Fibroblast of gingiva (primary cell): Measurements from ENCODE around the gene DENND5B.
A peak's percentile ranks its signal among the peaks of the same experiment; 100 is the strongest.
"Not testable (repeated sequence)": the region's sequence is repeated elsewhere in the genome, so short reads cannot be mapped to it uniquely, and the experiment has no call there.

Experiments used
- DNase-seq: peaks from one replicate; pipeline ENCODE4 v3.0.0-alpha.2; 2011; ENCODE audit warnings: low read depth

DENND5B gene

DNA sequence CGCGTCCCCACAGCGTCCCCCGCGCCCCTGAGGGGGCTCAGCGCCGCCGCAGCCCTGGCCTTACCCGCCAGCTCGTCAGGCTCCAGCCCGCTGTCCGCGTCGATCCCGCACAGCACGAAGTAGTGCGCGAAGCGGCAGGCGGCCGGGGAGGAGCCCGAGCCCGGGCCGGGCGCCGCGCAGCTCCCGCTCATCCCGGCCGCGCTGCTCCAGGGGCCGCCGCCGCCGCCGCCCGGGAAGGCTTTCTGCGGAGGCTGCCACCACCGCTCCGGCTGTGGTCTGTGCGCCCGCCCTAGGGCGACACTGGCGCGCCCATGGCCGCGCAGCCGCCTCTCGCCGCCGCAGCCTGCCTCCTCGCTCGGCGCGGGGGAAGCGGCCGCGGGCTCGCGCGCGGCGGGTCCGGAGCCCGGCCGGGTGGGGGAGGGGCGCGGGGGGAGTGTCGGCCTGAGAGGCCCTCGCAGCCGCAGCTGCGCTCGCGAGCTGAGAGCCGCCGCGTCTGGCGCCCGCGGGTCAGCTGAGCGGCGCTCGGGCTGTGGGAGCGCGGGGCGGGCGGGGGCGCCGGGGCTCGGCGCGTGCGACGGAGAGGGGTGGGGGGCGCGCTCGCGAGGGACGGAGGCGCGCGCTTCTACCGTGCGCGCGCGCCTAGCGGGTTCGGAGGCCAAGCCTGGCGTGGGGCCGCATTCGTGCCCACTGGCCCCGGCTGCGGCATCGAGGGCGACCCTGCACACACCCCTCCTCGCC, at the start of gene DENND5B:
DENND5B (minus strand) TSS at position 495 of the 738 bp plus-strand sequence; CDS start at position 191, 304 bp downstream.
- DNase-seq = peak; percentile 60

DNA sequence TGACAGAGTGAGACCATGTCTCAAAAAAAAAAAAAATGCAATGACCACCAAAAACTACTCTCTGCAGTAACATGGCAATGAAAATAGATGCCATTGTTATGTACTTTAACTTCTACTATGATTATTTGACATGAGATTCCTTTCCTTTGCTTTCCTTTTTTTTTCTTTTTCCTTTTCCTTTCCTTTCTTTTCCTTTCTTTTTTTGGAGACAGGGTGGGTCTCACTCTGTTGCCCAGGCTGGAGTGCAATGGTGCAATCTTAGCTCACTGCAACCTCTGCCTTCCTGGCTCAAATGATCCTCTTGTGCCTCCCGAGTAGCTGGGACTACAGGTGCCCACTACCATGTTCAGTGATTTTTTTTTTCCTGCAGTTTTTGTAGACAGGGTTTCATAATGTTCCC, 43.7 kb upstream of the DENND5B start:
- DNase-seq = no peak

DNA sequence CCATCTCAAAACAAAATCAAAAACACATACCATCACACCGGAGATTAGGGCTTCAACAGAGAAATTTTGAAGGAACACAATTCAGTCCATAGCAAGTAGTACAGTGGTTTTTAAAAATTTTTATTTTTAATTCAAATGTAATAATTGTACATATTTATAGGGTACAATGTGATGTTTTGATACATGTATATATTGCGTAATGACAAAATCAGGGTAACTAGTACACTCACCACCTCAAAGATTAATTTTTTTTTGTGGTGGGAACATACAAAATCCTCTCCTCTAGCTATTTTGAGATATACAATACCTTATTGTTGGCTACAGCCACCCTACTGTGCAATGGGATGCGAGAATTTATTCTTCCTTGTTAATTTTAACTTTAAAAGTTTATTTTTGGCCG, 42.5 kb upstream of the DENND5B start:
- DNase-seq = no peak

DNA sequence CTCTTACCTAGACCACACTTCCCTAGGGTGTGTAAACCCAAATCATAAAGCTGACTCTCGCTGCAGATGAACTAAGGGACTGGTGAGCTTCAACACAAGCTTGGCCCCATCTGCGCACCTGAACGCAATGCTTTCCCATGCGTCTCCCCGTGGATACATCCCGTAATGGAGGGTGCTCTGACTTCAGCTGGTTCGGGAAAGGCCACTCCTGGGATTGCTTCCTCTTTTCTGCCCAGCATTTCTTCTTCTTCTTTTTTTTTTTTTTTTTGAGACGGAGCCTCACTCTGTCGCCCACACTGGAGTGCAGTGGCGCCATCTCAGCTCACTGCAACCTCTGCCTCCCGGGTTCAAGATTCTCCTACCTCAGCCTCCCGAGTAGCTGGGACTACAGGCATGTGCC, 40.9 kb upstream of the DENND5B start:
- no peak for DNase-seq

DNA sequence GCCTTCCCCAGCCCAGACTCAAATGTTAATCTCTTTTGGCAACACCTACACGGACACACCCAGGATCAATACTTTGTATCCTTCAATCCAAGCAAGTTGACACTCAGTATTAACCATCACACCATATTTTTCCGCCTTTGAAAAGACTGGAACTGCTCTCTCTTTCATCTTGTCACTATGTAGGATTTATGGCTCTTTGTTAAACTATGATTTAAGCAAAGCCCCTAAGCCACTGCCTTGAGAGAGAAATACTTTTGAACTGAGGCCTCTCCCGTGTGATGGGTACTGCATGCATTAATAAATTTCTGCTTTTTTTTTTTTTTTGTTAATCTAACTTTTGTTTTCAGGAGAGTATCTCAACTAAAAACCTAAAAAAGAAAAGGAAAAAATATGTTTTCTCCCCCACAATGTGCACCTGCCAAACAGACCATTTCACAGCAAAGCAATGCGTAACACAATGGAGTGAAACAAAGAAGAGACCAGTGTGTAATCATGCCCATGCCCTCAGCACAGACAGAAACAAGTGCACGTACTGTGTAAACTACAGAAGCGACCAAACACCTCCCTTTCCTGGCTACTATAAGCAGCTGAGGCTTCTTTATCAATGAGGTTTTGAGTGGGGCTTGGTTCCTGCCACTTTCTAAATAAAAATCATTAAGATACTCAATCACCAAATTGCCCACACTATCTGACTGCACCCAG, 40.2 kb upstream of the DENND5B start:
- DNase-seq = no peak

DNA sequence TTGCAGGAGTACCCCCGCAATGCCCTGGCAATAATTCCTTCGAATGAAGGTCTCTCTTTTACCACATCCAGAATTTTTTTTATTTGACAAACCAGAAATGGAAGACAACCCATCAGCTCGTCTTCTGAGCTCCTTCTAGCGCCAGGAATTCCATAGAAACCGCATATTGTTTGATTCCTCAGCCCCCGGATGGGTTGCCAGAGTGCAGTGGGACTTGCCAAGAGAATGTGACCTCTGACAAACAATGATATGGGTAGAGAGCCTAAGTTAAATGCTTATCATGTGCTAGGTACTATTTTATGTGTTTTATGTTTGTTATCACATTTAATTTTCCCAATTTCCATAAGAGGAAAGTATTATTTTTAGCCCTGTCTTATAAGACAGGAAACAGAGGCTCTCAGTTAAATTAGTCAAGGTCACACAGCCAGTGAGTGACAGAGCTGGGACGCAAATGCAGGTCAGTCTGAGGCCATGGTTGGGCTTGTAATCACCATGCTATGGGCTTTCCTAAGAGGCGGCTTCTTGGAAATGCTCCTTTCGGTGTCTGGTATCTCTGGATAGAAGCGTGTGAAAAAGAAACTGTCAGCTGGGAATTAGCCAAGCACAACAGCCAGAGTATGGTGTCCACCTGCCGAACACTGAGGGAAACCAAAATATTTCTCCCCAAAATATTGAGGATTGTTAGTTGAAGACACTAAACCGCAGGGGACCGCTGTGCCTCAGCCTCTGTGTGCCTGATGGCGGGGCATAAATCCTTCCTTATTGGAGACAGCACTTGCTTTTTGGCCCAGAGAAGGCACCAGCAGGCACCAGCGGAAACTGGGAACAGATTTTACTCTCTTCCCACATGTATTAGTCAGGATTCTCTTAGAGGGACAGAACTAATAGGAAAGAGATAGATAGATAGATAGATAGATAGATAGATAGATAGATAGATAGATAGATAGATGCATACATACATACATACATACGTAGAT, 39.1 kb upstream of the DENND5B start:
- no peak for DNase-seq

DNA sequence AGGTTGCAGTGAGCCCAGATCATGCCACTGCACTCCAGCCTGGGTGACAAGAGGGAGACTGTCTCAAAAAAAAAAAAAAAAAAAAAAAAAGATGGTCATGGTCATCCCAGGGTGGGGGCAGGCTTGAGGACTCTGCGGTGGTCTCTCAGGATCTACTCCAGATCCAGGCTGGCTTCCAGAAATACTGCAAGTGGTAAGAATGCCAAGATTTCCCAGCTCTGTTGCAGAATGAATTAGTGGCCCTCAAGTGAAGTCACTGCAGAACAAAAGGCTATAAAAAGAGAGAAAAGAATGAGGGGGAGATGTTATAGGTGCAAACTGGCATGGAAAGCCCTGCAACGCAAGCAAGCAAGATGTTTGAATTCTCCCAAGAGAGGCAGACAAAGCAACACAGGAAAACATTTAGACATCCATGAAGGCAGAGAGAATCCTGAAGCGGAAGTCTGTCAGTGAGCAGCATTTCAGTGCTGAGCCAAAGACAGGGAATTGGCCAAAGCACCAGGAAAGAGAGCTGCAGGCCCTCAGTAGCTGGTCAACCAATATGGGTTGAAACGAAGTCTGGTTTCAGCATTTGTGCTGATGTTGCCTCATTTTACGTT, 36.6 kb upstream of the DENND5B start:
- DNase-seq = no peak

DNA sequence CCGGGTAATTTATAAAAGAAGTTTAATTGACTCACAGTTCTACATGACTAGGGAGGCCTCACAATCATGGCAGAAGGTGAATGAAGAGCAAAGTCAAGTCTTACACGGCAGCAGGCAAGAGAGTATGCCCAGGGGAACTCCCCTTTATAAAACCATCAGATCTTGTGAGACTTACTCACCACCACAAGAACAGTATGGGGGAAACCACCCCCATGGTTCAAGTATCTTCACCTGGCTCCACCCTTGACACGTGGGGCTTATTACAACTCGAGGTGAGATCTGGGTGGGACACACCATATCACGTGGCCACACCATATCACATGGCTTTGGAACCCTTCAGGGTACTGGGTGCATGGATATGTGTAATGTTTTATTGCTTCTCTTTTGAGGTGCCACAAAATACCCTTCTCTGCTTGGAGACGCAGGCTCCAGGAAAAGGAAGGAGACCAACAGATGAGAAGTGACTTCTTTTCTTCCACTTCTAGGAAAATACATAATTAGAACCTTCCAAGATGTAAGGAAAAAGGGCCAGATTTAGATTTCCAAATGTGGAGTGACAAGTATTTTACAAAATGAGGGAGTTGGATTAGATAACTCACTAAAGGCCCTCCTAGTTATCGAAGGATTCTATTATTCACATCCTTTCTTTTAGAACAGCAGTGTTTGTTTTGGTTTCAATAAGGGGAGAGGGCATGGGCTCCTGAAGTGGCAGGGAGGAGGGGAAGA, 35.5 kb upstream of the DENND5B start:
- DNase-seq = no peak

DNA sequence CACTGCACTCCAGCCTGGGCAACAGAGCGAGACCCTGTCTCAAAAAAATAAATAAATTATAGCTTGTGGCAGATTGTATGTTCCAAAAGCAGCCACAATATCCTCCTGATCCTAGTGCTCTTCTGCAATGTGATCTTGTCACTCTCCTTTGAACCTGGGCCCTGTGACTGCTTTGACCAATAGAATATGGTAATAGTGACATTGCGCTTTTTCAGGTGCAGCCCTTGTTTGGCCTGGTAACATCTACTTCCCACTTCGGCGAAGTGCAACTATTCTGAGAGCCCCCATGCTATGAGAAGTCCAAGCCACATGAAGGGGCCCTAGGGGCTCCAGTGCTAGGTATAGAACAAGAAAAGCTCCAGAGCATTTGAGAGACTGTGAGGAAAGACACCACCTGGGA, 31.1 kb upstream of the DENND5B start:
- DNase-seq = no peak

DNA sequence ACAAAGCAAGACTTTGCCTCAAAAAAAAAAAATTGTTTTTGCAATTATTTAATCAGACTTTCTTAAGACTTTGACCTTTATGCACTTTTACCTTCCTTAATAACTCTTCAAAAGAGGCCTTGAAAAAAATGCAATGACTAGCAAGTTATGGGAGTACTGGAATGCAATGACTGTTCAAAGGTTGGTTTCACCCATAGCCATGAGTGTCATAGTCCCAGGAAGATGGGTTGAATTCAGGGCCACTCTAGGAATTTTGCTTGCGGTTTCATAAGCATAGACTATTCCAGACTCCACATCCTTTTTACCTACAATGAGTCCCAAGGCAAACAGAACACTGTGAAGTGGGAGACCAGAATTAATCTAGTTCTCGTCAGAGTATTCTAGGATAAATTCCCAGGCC, 29.4 kb upstream of the DENND5B start:
- DNase-seq = no peak

DNA sequence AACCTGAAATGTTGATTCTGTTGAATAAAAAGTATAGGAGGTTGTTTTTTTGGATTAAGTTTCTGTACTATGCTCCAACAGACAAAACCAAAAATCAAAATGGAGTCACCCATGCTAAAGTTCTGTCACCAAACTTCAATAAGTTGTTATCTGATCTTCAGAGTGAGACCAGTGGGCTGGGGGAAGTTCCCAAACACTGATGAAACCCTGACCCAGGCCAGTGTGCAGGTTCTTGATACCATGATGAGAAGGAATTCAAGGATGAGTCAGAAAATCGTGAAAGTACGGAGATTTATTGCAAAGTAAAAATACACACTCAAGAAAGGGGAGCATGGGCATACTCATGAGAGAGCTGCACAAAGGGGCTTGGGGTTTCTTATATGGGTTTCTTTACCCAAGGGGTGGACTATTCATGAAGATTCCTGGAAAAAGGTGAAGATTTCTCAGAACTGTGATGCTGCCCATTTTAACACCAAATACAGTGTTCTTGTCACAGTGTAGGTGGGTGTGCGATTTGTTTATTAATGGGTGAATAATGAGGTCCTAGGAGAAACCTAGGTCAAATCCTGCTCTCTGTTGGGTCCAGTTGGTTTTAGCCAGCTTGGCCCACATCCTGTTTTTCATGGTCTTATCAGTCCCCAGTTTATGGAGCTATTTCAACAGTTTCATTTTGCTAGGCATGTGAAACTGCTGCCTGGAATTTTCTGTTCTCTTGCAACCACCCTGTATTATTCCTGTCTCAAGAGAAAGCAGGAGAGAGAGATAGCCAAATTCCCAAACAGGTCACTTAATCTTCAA, 27.5 kb upstream of the DENND5B start:
- DNase-seq = no peak

DNA sequence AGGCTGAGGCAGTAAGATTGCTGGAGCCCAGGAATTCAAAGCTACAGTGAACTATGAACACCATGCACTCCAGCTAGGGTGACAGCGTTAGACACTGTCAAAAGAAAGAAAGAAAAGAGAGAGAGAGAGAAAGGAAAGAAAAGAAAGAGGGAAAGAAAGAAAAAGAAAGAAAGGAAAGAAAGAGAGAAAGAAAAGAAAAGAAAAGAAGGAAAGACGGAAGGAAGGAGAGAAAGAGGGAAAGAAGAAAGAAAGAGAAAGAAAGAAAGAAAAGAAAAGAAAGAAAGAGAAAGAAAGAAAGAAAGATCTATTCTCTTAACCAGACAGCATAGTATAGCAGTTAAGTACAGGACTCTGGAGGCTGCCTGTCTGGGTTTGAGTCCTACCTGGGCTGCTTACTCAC, 21.9 kb upstream of the DENND5B start:
- DNase-seq = no peak

DNA sequence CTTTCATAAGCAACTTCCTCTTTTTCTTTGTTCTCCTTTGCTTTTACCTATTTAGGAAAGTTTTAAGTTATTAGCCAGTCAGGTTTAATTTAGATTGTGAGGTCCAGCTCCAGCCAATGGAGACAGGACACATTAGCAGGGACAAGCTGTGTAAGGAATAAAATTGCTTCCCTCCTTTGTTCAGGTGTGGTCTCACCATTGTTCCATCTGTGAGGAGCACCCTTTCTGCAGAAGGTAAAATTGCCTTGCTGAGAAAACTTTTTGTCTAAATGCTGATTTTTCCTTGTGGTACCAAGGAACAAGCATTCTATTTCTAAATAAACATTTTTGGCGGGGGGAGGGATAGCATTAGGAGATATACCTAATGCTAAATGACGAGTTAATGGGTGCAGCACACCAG, 17.4 kb upstream of the DENND5B start:
- not testable (repeated sequence) for DNase-seq

DNA sequence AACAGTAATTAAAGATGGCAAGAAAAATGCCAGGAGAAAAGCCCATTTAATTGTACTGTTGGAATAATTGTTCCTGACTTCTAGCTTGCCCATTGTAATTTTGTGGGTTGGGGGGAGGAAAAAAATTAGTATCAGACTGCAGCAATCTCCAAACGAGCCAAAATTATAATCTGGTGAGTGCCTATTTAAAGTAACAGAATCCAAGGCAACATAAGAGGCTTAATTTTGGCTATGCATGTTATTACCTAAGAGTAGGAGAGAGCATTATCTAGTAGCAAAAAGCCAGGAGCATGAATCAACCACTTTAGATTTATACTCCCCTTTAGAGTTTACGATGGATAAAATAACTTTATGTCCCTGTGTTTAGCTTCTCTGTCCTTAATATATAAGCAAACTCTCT, 14.6 kb upstream of the DENND5B start:
- no peak for DNase-seq

DNA sequence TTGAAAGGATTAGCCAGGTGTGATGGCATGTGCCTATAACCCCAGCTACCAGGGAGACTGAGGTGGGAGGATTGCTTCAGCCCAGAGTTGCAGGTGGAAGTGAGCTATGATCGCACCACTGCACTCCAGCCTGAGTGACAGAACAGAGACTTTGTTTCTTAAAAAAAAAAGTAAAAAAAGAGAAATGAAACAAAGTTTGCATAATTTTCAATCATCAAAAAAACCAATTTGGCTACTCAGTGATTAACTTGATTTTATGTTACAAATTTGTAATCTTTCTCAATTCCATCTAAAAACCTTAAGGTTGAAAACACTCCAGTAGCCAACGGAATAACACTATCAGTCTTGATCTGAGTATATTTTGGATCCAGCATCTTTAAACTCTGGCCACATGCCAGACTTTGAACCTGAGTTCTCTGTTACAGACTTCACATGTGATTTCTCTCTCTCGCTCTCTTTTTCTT, 12.6 kb upstream of the DENND5B start:
- DNase-seq = no peak

DNA sequence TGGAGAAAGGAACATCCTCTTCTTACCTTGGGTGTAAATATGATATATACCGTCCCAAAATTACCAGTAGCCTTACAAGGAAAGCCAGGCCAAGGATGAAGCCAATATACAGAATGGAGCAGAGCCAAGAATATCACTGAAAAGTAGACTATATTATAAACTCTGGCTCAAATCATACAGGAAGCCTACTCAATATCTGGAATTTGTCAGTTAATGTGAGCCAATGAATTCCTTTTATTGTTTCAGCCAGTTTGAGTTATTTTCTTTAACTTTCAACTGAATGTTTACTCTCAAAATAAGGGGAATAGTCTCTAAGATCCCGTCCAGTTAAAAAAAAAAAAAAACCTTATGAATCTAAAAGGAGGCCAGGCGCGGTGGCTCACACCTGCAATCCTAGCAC, 9.8 kb upstream of the DENND5B start:
- no peak for DNase-seq

DNA sequence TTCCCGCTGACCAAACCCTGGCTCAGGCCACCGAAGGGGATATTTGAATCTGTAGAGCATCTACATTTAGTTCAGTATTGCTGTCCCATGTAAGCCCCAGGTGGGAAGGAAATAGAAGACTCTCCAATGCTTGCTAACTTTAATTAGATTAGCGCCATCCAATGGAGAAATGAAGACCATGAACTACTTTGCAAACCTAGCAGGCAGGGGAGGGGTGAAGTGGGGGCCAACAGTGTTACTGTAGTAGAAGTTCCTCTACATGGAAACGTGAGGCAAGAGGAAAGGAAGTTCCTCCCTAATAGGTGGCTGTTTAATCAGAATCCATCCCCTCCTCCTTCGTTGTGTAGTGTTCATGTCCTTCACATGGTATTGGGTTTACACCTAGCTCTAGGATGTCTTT, 9.3 kb upstream of the DENND5B start:
- no peak for DNase-seq

DNA sequence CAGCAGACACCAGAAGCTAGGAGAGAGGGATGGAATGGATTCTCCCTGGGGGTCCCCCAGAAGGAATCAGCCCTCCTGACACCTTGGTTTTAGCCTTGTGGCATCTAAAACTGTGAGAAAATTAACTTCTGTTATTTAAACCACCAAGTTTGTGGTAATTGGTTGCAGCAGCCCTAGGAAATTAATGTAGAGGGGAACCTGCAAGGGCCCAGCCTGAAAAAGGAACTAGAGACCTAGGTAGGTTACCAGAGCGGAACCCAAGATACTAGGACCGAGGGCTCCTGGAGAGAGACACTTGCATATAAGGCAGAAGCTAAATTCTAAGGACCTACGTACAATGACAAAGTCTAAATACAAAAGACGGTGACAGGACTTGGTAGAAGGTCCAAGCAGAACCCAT, 8.1 kb upstream of the DENND5B start:
- DNase-seq = no peak

DNA sequence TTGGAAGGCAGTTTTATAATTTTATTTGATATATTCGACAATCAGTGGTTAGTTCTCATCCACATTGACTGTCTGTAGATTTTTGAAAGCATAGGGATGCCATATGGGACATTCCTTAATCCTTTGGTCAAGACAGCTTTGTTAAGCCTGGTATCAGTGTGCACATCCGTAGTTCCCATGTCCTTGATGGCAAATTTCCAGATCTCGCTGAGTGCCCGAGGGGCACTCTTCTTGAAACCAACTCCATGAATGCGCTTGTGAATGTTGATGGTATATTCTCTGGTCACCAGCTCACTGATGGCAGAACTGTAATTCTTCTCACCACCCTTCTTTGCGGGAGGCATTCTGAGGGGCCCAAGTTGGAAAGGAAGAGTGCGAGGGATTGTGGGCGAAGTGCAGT, 6.1 kb upstream of the DENND5B start:
- no peak for DNase-seq

DNA sequence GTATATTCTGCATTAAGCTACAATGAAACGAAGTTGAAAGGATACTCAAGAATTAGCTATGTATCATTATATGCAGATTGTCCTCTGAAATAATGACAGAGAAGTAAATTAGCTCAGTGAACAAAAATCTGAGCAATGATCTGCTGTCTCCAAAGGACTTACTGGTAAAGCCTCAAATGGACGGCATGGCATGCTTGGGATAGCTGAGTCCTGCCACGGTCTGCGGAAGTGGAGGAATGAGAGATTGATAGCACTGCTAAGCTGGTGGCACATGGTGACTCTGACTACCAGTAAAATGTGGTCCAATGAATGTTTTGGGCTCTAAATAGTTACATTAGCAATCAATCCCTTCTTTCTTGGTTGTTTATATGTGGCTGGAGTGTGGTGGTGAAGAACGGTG, 3.7 kb upstream of the DENND5B start:
- DNase-seq = no peak
